Measurements from ENCODE around the gene SLC44A5.
"Not testable (repeated sequence)": the region's sequence is repeated elsewhere in the genome, so short reads cannot be mapped to it uniquely, and the experiment has no call there.

SLC44A5 gene

DNA sequence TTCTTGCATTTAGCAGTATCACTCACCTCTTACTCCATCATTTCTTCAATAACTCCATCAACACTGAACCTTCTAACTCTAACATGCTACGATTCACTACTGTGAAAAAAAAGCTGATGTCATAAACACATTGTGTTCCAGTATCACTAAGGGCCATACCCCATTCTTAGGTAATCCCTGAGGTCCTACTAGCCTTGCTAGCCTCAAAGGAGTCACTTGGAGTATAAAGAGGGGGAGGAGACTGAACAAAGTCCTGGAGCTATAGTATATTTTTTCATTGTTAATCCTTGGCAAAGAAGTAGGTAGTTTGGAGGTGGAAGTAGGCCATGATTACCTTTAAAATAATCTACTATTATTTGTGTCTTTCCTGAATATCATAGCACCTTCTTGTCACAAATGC, at the start of gene SLC44A5:
TSS of gene SLC44A5 (minus strand) at position 101 of the 400 bp plus-strand sequence. CDS start 69,667 bp downstream, outside the sequence.
- no peak within 1 kb of the TSS for H3K4me2 ChIP-seq (ENCODE audit: low read depth, low read length, poor library complexity, severe bottlenecking)
- H3K9me2 ChIP-seq (replicated peaks; ENCODE audit: low read depth, low read length) = no peaks in the 10 kb centered on the region
- no peak for TF ChIP-seq EZH2phosphoT487 (IDR thresholded peaks at IDR 0.05; ENCODE audit: borderline replicate concordance)
- TF ChIP-seq, protein P1, sequence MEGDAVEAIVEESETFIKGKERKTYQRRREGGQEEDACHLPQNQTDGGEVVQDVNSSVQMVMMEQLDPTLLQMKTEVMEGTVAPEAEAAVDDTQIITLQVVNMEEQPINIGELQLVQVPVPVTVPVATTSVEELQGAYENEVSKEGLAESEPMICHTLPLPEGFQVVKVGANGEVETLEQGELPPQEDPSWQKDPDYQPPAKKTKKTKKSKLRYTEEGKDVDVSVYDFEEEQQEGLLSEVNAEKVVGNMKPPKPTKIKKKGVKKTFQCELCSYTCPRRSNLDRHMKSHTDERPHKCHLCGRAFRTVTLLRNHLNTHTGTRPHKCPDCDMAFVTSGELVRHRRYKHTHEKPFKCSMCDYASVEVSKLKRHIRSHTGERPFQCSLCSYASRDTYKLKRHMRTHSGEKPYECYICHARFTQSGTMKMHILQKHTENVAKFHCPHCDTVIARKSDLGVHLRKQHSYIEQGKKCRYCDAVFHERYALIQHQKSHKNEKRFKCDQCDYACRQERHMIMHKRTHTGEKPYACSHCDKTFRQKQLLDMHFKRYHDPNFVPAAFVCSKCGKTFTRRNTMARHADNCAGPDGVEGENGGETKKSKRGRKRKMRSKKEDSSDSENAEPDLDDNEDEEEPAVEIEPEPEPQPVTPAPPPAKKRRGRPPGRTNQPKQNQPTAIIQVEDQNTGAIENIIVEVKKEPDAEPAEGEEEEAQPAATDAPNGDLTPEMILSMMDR (conservative IDR thresholded peaks at IDR 0.05; ENCODE audit: low read length) = no peak
- no peak within 1 kb of the TSS for H2AFZ ChIP-seq (ENCODE audit: low read length)
- H3K4me1 ChIP-seq (ENCODE audit: insufficient read depth, low read length, poor library complexity, severe bottlenecking) = peaks cover 5% of the 10 kb centered on the region
- H3K9ac ChIP-seq (ENCODE audit: low read depth, low read length, poor library complexity, severe bottlenecking) = no peak within 1 kb of the TSS
- H3K27me3 ChIP-seq (ENCODE audit: insufficient read depth, low read length, poor library complexity, severe bottlenecking) = no peaks in the 10 kb centered on the region
- H3K36me3 ChIP-seq (ENCODE audit: insufficient read depth, low read length) = no peaks in the 10 kb centered on the region
- H3K9me3 ChIP-seq (ENCODE audit: insufficient read depth, low read depth, low read length) = no peaks in the 10 kb centered on the region
- H4K20me1 ChIP-seq (ENCODE audit: insufficient read depth, low read length, poor library complexity, severe bottlenecking) = no peaks in the 10 kb centered on the region
- H3K4me3 ChIP-seq (ENCODE audit: low read length, poor library complexity, severe bottlenecking) = no peak within 1 kb of the TSS
- H3F3A ChIP-seq (ENCODE audit: low read depth) = no peaks in the 10 kb centered on the region
- no peaks in the 10 kb centered on the region for H3K79me2 ChIP-seq (ENCODE audit: insufficient read depth, low read length)

DNA sequence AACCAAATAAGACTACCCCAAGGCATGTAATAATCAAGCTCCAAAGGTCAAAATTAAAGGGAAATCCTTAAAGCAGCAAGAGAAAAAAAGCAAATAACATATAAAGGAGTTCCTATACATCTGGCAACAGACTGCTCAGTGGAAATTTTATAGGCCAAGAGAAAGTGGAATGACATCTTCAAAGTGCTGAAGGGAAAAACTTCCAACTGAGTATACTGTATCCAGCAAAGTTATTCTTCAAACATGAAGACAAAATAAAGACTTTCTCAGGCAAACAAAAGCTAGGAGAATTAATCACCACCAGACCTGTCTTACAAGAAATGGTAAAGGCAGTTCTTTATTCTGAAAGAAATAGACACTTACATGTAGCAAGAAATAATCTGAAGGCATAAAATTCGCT, 45.0 kb upstream of the SLC44A5 start:
- Histone ChIP-seq H3K27me3 (ENCODE audit: insufficient read depth, low read length, poor library complexity, severe bottlenecking) (no peaks in the 10 kb centered on the region), H3K4me1 (ENCODE audit: insufficient read depth, low read length, poor library complexity, severe bottlenecking) (no peaks in the 10 kb centered on the region), H3K9me2 (replicated peaks; ENCODE audit: low read depth, low read length) (no peaks in the 10 kb centered on the region), H2AFZ (ENCODE audit: low read length) (no peak overlapping the region), H3K4me3 (ENCODE audit: low read length, poor library complexity, severe bottlenecking) (no peak overlapping the region), H3K79me2 (ENCODE audit: insufficient read depth, low read length) (no peaks in the 10 kb centered on the region), H3F3A (ENCODE audit: low read depth) (no peaks in the 10 kb centered on the region), H3K4me2 (ENCODE audit: low read depth, low read length, poor library complexity, severe bottlenecking) (no peak overlapping the region), H3K9me3 (ENCODE audit: insufficient read depth, low read depth, low read length) (no peaks in the 10 kb centered on the region; the same call in 1 of the 2 replicates), H4K20me1 (ENCODE audit: insufficient read depth, low read length, poor library complexity, severe bottlenecking) (no peaks in the 10 kb centered on the region), H3K36me3 (ENCODE audit: insufficient read depth, low read length) (no peaks in the 10 kb centered on the region), H3K9ac (ENCODE audit: low read depth, low read length, poor library complexity, severe bottlenecking) (no peak overlapping the region)
- no peak for TF ChIP-seq EZH2phosphoT487 (IDR thresholded peaks at IDR 0.05; ENCODE audit: borderline replicate concordance)

DNA sequence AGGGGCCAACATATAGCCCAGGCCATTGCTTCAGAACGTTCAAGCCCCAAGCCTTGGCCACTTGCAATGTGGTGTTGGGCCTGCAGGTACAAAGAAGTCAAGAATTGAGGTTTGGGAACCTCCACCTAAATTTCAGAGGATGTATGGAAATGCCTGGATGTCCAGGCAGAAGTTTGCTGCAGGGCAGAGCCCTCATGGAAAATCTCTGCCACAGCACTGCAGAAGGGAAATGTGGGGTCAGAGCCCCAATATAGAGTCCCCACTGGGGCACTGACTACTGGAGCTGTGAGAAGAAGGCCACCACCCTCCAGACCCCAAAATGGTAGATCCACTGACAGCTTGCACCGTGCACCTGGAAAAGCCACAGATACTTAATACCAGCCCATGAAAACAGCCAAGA, 36.3 kb upstream of the SLC44A5 start:
- not testable (repeated sequence) for H4K20me1 ChIP-seq (ENCODE audit: insufficient read depth, low read length, poor library complexity, severe bottlenecking); H3K9ac ChIP-seq (ENCODE audit: low read depth, low read length, poor library complexity, severe bottlenecking); H3K79me2 ChIP-seq (ENCODE audit: insufficient read depth, low read length); H3K36me3 ChIP-seq (ENCODE audit: insufficient read depth, low read length); H3F3A ChIP-seq (ENCODE audit: low read depth); H3K4me3 ChIP-seq (ENCODE audit: low read length, poor library complexity, severe bottlenecking); H2AFZ ChIP-seq (ENCODE audit: low read length); H3K9me2 ChIP-seq (replicated peaks; ENCODE audit: low read depth, low read length); H3K4me2 ChIP-seq (ENCODE audit: low read depth, low read length, poor library complexity, severe bottlenecking); H3K4me1 ChIP-seq (ENCODE audit: insufficient read depth, low read length, poor library complexity, severe bottlenecking); H3K27me3 ChIP-seq (ENCODE audit: insufficient read depth, low read length, poor library complexity, severe bottlenecking); H3K9me3 ChIP-seq (ENCODE audit: insufficient read depth, low read depth, low read length)

DNA sequence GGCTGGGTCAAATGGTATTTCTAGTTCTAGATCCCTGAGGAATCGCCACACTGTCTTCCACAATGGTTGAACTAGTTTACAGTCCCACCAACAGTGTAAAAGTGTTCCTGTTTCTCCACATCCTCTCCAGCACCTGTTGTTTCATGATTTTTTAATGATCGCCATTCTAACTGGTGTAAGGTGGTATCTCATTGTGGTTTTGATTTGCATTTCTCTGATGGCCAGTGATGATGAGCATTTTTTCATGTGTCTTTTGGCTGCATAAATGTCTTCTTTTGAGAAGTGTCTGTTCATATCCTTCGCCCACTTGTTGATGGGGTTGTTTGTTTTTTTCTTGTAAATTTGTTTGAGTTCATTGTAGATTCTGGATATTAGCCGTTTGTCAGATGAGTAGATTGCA, 34.2 kb upstream of the SLC44A5 start:
- H4K20me1 ChIP-seq (ENCODE audit: insufficient read depth, low read length, poor library complexity, severe bottlenecking); H3F3A ChIP-seq (ENCODE audit: low read depth); H3K27me3 ChIP-seq (ENCODE audit: insufficient read depth, low read length, poor library complexity, severe bottlenecking); H2AFZ ChIP-seq (ENCODE audit: low read length); H3K36me3 ChIP-seq (ENCODE audit: insufficient read depth, low read length); H3K79me2 ChIP-seq (ENCODE audit: insufficient read depth, low read length); H3K4me2 ChIP-seq (ENCODE audit: low read depth, low read length, poor library complexity, severe bottlenecking); H3K9me3 ChIP-seq (ENCODE audit: insufficient read depth, low read depth, low read length); H3K4me3 ChIP-seq (ENCODE audit: low read length, poor library complexity, severe bottlenecking); H3K9ac ChIP-seq (ENCODE audit: low read depth, low read length, poor library complexity, severe bottlenecking); H3K4me1 ChIP-seq (ENCODE audit: insufficient read depth, low read length, poor library complexity, severe bottlenecking); H3K9me2 ChIP-seq (replicated peaks; ENCODE audit: low read depth, low read length): not testable (repeated sequence)

DNA sequence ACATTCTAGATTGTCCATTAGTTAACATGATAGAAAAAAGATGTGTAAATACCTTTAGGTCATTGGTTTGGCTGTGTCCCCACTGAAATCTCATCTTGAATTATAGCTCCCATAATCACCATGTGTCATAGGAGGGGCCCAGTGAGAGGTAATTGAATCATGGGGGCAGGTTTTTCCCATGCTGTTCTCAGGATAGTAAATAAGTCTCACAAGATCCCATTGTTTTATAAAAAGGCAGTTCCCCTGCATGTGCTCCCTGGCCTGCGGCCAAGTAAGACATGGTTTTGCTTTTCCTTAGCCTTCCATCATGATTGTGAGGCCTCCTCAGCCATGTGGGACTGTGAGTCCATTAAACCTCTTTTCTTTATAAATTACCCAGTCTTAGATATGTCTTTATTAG, 32.5 kb upstream of the SLC44A5 start:
- Histone ChIP-seq H3K79me2 (ENCODE audit: insufficient read depth, low read length) (no peaks in the 10 kb centered on the region), H3K9me3 (ENCODE audit: insufficient read depth, low read depth, low read length) (no peaks in the 10 kb centered on the region), H3K9ac (ENCODE audit: low read depth, low read length, poor library complexity, severe bottlenecking) (no peak overlapping the region), H4K20me1 (ENCODE audit: insufficient read depth, low read length, poor library complexity, severe bottlenecking) (no peaks in the 10 kb centered on the region), H3K4me2 (ENCODE audit: low read depth, low read length, poor library complexity, severe bottlenecking) (no peak overlapping the region), H3K36me3 (ENCODE audit: insufficient read depth, low read length) (no peaks in the 10 kb centered on the region), H3K4me1 (ENCODE audit: insufficient read depth, low read length, poor library complexity, severe bottlenecking) (no peaks in the 10 kb centered on the region), H3K4me3 (ENCODE audit: low read length, poor library complexity, severe bottlenecking) (no peak overlapping the region), H3K27me3 (ENCODE audit: insufficient read depth, low read length, poor library complexity, severe bottlenecking) (no peaks in the 10 kb centered on the region), H3K9me2 (replicated peaks; ENCODE audit: low read depth, low read length) (no peaks in the 10 kb centered on the region), H3F3A (ENCODE audit: low read depth) (no peaks in the 10 kb centered on the region), H2AFZ (ENCODE audit: low read length) (no peak overlapping the region)
- TF ChIP-seq, protein P1 (conservative IDR thresholded peaks at IDR 0.05; ENCODE audit: low read length) = no peak
- no peak for TF ChIP-seq EZH2phosphoT487 (IDR thresholded peaks at IDR 0.05; ENCODE audit: borderline replicate concordance)
